WERI-Rb-1 (cell line): ENCODE results near the gene TMEM117.

ENCODE experiments used
- DNase-seq: peaks from one replicate; pipeline ENCODE4 v3.0.0-alpha.2; 2020
- H3K27ac ChIP-seq: fragments of 250-450 bp; sonication (Bioruptor Pico); 2 replicates; pipeline ENCODE4 v1.5.1; 2020; ENCODE audit warnings: mild to moderate bottlenecking, moderate library complexity
- H3K27me3 ChIP-seq: fragments of 250-450 bp; sonication (Bioruptor Pico); 2 replicates; pipeline ENCODE4 v1.5.1; 2021; ENCODE audit warnings: mild to moderate bottlenecking, low read depth, moderate library complexity; ENCODE audit not compliant: insufficient read depth, severe bottlenecking
- H3K36me3 ChIP-seq: fragments of 250-450 bp; sonication (Bioruptor Pico); 2 replicates; pipeline ENCODE4 v1.5.1; 2020; ENCODE audit warnings: mild to moderate bottlenecking, moderate library complexity
- H3K4me3 ChIP-seq: 2 replicates; pipeline ENCODE4 v1.5.1; 2011; ENCODE audit warnings: low read depth, mild to moderate bottlenecking, control low read depth, low read length
- H3K9me3 ChIP-seq: fragments of 250-450 bp; sonication (Bioruptor Pico); 2 replicates; pipeline ENCODE4 v1.5.1; 2021; ENCODE audit warnings: mild to moderate bottlenecking, moderate library complexity; ENCODE audit not compliant: severe bottlenecking
- TF ChIP-seq, protein P1 (sequence below): IDR thresholded peaks from 2 replicates; pipeline ENCODE4 v1.5.1; 2011; ENCODE audit warnings: low read depth, mild to moderate bottlenecking, control low read depth, inconsistent platforms, low read length

TMEM117 gene

DNA sequence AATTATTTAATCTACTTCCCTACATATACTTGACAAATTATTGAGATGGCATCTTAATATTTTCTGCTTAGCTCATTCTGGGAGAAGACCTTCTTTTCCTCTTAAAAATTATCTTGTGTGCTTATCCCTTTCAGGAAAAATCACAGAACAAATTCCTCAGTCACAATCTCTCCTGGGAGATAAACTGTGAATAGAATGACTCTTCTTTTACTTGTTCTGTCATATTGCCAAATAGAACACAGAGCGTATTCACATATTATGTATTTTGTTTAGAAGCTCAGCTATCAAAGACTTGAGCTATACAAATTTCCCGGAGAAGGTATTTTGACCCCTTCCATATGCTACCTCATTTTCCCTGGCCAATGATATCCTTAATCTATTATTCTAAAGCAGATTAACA is 146.7 kb downstream of the TMEM117 start:
- no peaks in the 10 kb centered on the region for H3K27me3 ChIP-seq
- no peak for DNase-seq
- no peaks in the 10 kb centered on the region for H3K9me3 ChIP-seq
- H3K36me3 ChIP-seq: no peaks in the 10 kb centered on the region
- H3K4me3 ChIP-seq: no peak overlapping the region
- no peak overlapping the region for H3K27ac ChIP-seq
- TF ChIP-seq, protein P1, sequence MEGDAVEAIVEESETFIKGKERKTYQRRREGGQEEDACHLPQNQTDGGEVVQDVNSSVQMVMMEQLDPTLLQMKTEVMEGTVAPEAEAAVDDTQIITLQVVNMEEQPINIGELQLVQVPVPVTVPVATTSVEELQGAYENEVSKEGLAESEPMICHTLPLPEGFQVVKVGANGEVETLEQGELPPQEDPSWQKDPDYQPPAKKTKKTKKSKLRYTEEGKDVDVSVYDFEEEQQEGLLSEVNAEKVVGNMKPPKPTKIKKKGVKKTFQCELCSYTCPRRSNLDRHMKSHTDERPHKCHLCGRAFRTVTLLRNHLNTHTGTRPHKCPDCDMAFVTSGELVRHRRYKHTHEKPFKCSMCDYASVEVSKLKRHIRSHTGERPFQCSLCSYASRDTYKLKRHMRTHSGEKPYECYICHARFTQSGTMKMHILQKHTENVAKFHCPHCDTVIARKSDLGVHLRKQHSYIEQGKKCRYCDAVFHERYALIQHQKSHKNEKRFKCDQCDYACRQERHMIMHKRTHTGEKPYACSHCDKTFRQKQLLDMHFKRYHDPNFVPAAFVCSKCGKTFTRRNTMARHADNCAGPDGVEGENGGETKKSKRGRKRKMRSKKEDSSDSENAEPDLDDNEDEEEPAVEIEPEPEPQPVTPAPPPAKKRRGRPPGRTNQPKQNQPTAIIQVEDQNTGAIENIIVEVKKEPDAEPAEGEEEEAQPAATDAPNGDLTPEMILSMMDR: no peak

DNA sequence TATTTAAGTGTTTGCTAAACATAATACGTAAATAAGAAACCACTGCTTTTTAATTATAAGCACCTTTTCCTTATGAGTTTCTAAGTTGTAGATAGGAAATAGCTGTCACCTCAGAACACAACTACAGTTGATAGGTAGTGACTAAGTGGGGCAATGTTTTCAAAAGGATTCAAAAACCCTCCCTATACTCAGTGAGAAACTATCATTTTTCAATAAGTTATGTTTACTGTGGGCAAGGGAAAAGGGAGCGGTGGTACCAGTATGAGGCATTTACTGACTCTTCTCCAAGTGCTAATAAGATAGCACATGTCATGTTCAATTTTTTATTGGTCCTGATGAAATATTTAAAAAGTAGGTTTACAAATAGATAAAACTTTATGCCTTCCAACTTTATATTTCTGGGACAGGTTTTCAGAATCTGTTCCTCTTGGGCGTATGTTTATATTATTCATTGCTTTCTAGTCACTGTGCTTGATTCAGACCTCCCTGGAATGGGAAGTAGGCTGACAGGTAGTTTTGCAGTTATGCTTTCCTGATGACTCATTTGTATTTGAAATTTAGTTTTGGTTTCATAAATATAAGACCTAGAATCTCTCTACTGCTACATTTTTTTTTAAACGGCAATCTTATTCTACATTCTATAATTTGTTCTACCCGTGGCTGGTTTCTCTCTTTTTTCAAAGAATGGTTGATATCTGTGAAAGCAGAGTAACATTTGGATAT is 153.1 kb downstream of the TMEM117 start:
- H3K36me3 ChIP-seq: no peaks in the 10 kb centered on the region
- H3K4me3 ChIP-seq: no peak overlapping the region
- H3K27ac ChIP-seq: no peak overlapping the region
- no peak for DNase-seq
- TF ChIP-seq, protein P1: no peak
- H3K27me3 ChIP-seq: no peaks in the 10 kb centered on the region
- no peaks in the 10 kb centered on the region for H3K9me3 ChIP-seq

DNA sequence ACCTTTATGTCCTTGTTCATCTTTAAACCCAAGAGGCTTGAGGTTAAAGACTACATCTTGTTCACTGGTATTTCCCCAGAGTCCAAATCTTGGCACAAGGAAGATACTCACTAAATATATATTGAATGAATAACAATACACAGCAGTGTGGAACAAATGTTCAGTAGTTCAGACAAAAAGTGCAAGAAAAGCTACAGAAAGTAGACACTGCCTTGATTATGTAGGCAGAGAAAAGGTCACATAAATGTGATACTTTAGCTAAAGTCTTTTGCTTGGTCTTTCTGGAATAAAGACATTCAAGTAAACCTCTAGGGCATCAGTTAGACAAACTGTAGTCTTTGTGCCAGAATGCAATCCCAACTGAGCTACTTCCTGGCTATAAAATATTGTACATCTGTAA is 157.0 kb downstream of the TMEM117 start:
- Histone ChIP-seq H3K27me3 (no peaks in the 10 kb centered on the region), H3K36me3 (no peaks in the 10 kb centered on the region), H3K27ac (no peak overlapping the region), H3K4me3 (no peak overlapping the region), H3K9me3 (no peaks in the 10 kb centered on the region)
- DNase-seq: no peak
- TF ChIP-seq, protein P1: no peak

DNA sequence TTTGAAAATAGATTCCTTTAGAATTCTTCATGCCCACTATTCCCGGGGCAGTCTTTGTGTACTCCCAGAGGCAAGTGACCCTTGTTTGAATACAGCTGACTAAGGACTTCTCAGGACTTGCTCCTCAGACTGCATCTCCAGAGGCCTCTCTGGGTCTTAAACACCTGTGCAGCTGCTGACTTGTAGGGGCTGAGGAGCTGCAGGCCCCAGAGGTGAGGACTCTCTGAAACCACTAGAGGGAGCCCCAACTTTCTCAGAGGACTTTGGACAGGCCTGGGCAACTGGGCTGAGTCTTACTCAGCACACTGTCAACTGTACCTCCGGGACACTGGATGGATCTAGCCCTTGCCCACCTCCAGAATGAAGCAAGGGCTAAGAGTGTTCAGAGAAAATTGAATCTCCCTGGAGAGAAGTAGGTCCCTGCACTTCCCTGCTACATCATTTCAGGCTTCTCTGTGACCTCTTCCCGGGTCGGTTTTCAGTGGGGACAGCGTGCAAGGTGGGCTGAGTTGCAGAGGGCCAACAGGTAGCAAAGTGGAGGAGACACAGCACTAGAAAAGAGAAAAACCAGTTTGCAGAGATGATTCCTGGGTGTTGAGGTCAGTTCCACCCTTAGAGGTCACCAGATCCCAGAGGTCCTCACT is 164.6 kb downstream of the TMEM117 start:
- Histone ChIP-seq H3K27me3 (no peaks in the 10 kb centered on the region), H3K9me3 (no peaks in the 10 kb centered on the region), H3K4me3 (no peak overlapping the region), H3K27ac (no peak overlapping the region), H3K36me3 (no peaks in the 10 kb centered on the region)
- TF ChIP-seq, protein P1: peak; percentile 80
- peak; percentile 65 for DNase-seq

DNA sequence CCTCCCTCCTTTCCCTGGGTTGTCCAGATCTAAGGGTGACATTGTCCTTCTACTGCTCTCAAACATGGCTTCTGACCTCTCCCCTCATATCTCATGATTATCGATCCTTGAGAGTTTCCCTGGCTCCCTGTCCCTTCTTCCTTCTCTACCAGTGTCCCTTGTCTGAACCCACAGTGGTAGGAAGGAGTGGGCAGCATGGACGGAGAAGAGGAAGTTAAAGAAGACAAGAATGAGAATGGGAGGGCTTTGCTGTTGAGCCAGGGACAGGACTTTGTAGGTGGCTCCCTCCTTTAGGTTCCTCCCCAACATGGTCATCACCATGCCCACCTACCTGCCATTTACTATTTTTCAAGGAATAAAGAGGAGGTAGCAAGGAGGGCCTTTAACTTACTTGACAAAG is 166.7 kb downstream of the TMEM117 start:
- Histone ChIP-seq H3K4me3 (no peak overlapping the region), H3K36me3 (no peaks in the 10 kb centered on the region), H3K27me3 (no peaks in the 10 kb centered on the region), H3K27ac (no peak overlapping the region), H3K9me3 (no peaks in the 10 kb centered on the region)
- DNase-seq: no peak
- TF ChIP-seq, protein P1: no peak

DNA sequence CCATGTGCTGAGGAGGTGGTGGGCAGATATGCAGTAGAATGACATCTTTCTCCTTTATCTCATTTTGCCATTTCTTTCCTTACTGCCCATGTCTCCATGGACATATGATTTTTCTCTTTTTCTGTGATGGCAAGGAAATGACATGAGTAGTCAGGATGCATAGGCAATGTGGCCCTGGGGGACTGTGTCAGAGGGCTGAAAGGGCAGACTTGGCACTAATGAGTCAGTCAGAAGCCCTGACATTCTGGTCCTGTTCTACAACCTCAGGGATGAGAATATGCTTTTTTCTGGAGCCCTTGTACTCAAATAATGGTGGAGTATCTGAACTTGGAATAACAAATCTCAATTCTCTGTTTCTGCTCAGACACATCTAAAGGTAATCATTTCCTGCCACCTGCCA is 167.8 kb downstream of the TMEM117 start:
- TF ChIP-seq, protein P1: no peak

More for the DNA sequence above, 167.8 kb downstream of the TMEM117 start:
- H3K27ac ChIP-seq: no peak overlapping the region
- no peaks in the 10 kb centered on the region for H3K9me3 ChIP-seq
- H3K27me3 ChIP-seq: no peaks in the 10 kb centered on the region
- H3K4me3 ChIP-seq: no peak overlapping the region
- DNase-seq: no peak
- no peaks in the 10 kb centered on the region for H3K36me3 ChIP-seq
